H1 (cell line): ENCODE measurements around the gene ADARB2. TPM values are rescaled to one million over a fixed set of nuclear protein-coding genes. Genes with fewer than 3 reads are reported as not detected.

Source experiments
- CTCF ChIA-PET: fragments of 300-600 bp; sonication (Branson Sonifier 250); formaldehyde crosslinking; loops from one replicate; lab custom pipeline; 2021; ENCODE audit not compliant: partially characterized antibody; lab: Charles Lee
- POLR2A ChIA-PET: fragments of 300-600 bp; sonication (Branson Sonifier 250); formaldehyde crosslinking; loops from one replicate; lab custom pipeline; 2021; ENCODE audit warnings: inconsistent platforms; ENCODE audit not compliant: partially characterized antibody; lab: Charles Lee
- DNase-seq, 2 experiments: peaks; one replicate each; pipeline versions ENCODE4 v3.0.0 to v3.0.0-alpha.2; 2010 to 2022; ENCODE audit warnings: low spot score in 2 of 2, low read depth in 1 of 2, mixed read lengths in 1 of 2
- FAIRE-seq: peaks from 2 replicates; lab custom pipeline; 2011; peaks lifted over from hg19 to GRCh38; lab: Jason Lieb, UNC
- H2AFZ ChIP-seq: 2 replicates; pipeline ENCODE4 v1.8.1; 2012; ENCODE audit warnings: low read length, inconsistent platforms
- H2AK5ac ChIP-seq: 2 replicates; pipeline ENCODE4 v1.6.1; 2013; ENCODE audit warnings: low read depth, low read length
- H2BK120ac ChIP-seq: replicated peaks from 2 replicates; pipeline ENCODE3; 2013; ENCODE audit warnings: low read depth, low read length, inconsistent platforms
- H2BK12ac ChIP-seq: 2 replicates; pipeline ENCODE4 v1.6.1; 2013; ENCODE audit warnings: low read depth, low read length
- H2BK15ac ChIP-seq: 2 replicates; pipeline ENCODE4 v1.6.1; 2013; ENCODE audit warnings: low read length
- H2BK20ac ChIP-seq: 2 replicates; pipeline ENCODE4 v1.6.1; 2013; ENCODE audit warnings: low read length
- H2BK5ac ChIP-seq: 2 replicates; pipeline ENCODE4 v1.6.1; 2013; ENCODE audit warnings: low read depth, low read length
- H3K14ac ChIP-seq: 2 replicates; pipeline ENCODE4 v1.6.1; 2013; ENCODE audit warnings: inconsistent platforms; ENCODE audit not compliant: insufficient read length
- H3K18ac ChIP-seq: 2 replicates; pipeline ENCODE4 v1.6.1; 2013; ENCODE audit warnings: low read length; ENCODE audit errors: extremely low read depth
- H3K23ac ChIP-seq: 2 replicates; pipeline ENCODE4 v1.6.1; 2013; ENCODE audit warnings: inconsistent platforms; ENCODE audit not compliant: insufficient read length
- H3K23me2 ChIP-seq: 2 replicates; pipeline ENCODE4 v1.6.1; 2013; ENCODE audit warnings: low read depth, low read length
- H3K27ac ChIP-seq: 2 replicates; pipeline ENCODE4 v1.6.1; 2011; ENCODE audit warnings: low read depth, low read length, inconsistent platforms
- H3K27me3 ChIP-seq, 4 experiments: replicated peaks in 1 of 4; 1 replicate in 1 of 4; 2 replicates in 3 of 4; pipeline versions ENCODE4 v1.6.1 to v1.8.1; 2011 to 2013; ENCODE audit warnings: low read length in 3 of 4, mild to moderate bottlenecking in 3 of 4, inconsistent platforms in 2 of 4, mixed read lengths in 2 of 4, moderate library complexity in 1 of 4; ENCODE audit not compliant: control insufficient read depth in 3 of 4, insufficient read depth in 3 of 4; ENCODE audit errors: extremely low read depth in 1 of 4
- H3K36me3 ChIP-seq, 4 experiments: 2 replicates each; pipeline versions ENCODE4 v1.6.1 to v1.8.1; 2011 to 2013; ENCODE audit warnings: mild to moderate bottlenecking in 4 of 4, low read length in 3 of 4, moderate library complexity in 2 of 4, control low read depth in 1 of 4, inconsistent platforms in 1 of 4; ENCODE audit not compliant: insufficient read depth in 4 of 4, control insufficient read depth in 2 of 4
- H3K4ac ChIP-seq: replicated peaks from 2 replicates; pipeline ENCODE3; 2013; ENCODE audit warnings: low read length, low read depth, mixed read lengths, inconsistent platforms; ENCODE audit not compliant: insufficient read length
- H3K4me1 ChIP-seq, 4 experiments: replicated peaks in 1 of 4; 1 replicate in 1 of 4; 2 replicates in 3 of 4; pipeline versions ENCODE4 v1.6.1 to v1.8.1; 2011 to 2013; ENCODE audit warnings: low read length in 3 of 4, inconsistent platforms in 2 of 4, mixed read lengths in 1 of 4; ENCODE audit not compliant: insufficient read depth in 4 of 4, control insufficient read depth in 3 of 4
- H3K4me2 ChIP-seq, 2 experiments: 2 replicates each; pipeline versions ENCODE4 v1.6.1 to v1.8.1; 2011 to 2013; ENCODE audit warnings: low read depth in 2 of 2, low read length in 2 of 2, control low read depth in 1 of 2, inconsistent platforms in 1 of 2, mild to moderate bottlenecking in 1 of 2; ENCODE audit not compliant: insufficient read depth in 1 of 2
- H3K4me3 ChIP-seq, 4 experiments: fragments of 200-600, 300-600 bp in 1 of 4; sonication (generic), shearing (Covaris generic), sonication (Bioruptor Twin) in 1 of 4; 2 replicates each; pipeline versions ENCODE4 v1.5.1 to v1.8.1; 2011 to 2016; ENCODE audit warnings: low read length in 4 of 4, low read depth in 3 of 4, control low read depth in 2 of 4, inconsistent platforms in 2 of 4, mild to moderate bottlenecking in 2 of 4, mixed read lengths in 1 of 4, moderate library complexity in 1 of 4; ENCODE audit not compliant: insufficient read depth in 2 of 4; ENCODE audit errors: extremely low read depth in 1 of 4
- H3K56ac ChIP-seq: replicated peaks from 2 replicates; pipeline ENCODE3; 2013; ENCODE audit warnings: low read depth, mild to moderate bottlenecking, mixed read lengths, low read length, inconsistent platforms; ENCODE audit not compliant: insufficient read length
- H3K79me1 ChIP-seq: 2 replicates; pipeline ENCODE4 v1.6.1; 2013; ENCODE audit warnings: low read depth, low read length, control low read depth
- H3K79me2 ChIP-seq, 2 experiments: 2 replicates each; pipeline versions ENCODE4 v1.6.1 to v1.8.1; 2012 to 2013; ENCODE audit warnings: low read length in 2 of 2, mild to moderate bottlenecking in 2 of 2, inconsistent platforms in 1 of 2; ENCODE audit not compliant: insufficient read depth in 2 of 2, control insufficient read depth in 1 of 2
- H3K9ac ChIP-seq, 4 experiments: replicated peaks in 1 of 4; 1 replicate in 1 of 4; 2 replicates in 3 of 4; pipeline versions ENCODE4 v1.6.1 to v1.8.1; 2011 to 2013; ENCODE audit warnings: low read depth in 3 of 4, low read length in 3 of 4, control low read depth in 2 of 4, mild to moderate bottlenecking in 2 of 4, moderate library complexity in 2 of 4, inconsistent platforms in 1 of 4; ENCODE audit errors: extremely low read depth in 1 of 4
- H3K9me3 ChIP-seq, 2 experiments: 2 replicates each; pipeline versions ENCODE4 v1.6.1 to v1.8.1; 2012 to 2013; ENCODE audit warnings: mild to moderate bottlenecking in 2 of 2, moderate library complexity in 2 of 2, control low read depth in 1 of 2, inconsistent platforms in 1 of 2, low read depth in 1 of 2, low read length in 1 of 2, mixed read lengths in 1 of 2; ENCODE audit not compliant: insufficient read depth in 2 of 2
- H4K20me1 ChIP-seq, 2 experiments: replicated peaks in 1 of 2; 2 replicates each; pipeline versions ENCODE3 to v1.8.1; 2011 to 2013; ENCODE audit warnings: inconsistent platforms in 2 of 2, low read length in 2 of 2, mild to moderate bottlenecking in 1 of 2; ENCODE audit not compliant: insufficient read depth in 2 of 2, control insufficient read depth in 1 of 2
- H4K5ac ChIP-seq: 2 replicates; pipeline ENCODE4 v1.6.1; 2013; ENCODE audit warnings: low read length, low read depth, mixed read lengths, inconsistent platforms; ENCODE audit not compliant: insufficient read length
- H4K8ac ChIP-seq: 2 replicates; pipeline ENCODE4 v1.8.0; 2013; ENCODE audit warnings: mild to moderate bottlenecking, moderate library complexity, low read length, inconsistent platforms; ENCODE audit not compliant: insufficient read depth; ENCODE audit errors: extremely low read depth
- H4K91ac ChIP-seq: replicated peaks from 2 replicates; pipeline ENCODE3; 2013; ENCODE audit warnings: low read length, mixed read lengths, inconsistent platforms; ENCODE audit not compliant: insufficient read length
- BRCA1 ChIP-seq: IDR thresholded peaks from 2 replicates; pipeline ENCODE4 v1.6.1; 2012; ENCODE audit warnings: low read depth, low read length, improper control_type of control experiment
- EP300 ChIP-seq, 2 experiments: IDR thresholded peaks; 1 replicate in 1 of 2; 2 replicates in 1 of 2; pipeline ENCODE4 v1.6.1; 2011 to 2012; ENCODE audit warnings: low read depth in 2 of 2, low read length in 2 of 2, mild to moderate bottlenecking in 2 of 2, borderline replicate concordance in 1 of 2, inconsistent platforms in 1 of 2, moderate library complexity in 1 of 2
- POLR2A ChIP-seq, 2 experiments: IDR thresholded peaks; 1 replicate in 1 of 2; 2 replicates in 1 of 2; pipeline ENCODE4 v1.6.1; 2011; ENCODE audit warnings: low read depth in 2 of 2, low read length in 2 of 2, mild to moderate bottlenecking in 2 of 2; ENCODE audit errors: control extremely low read depth in 1 of 2
- POLR2AphosphoS5 ChIP-seq: IDR thresholded peaks from 2 replicates; pipeline ENCODE4 v1.6.1; 2011; ENCODE audit warnings: low read depth, low read length
- TCF12 ChIP-seq: IDR thresholded peaks from 2 replicates; pipeline ENCODE4 v1.6.1; 2011; ENCODE audit warnings: low read depth, mild to moderate bottlenecking, low read length
- WGBS, 2 experiments: shearing (Covaris generic) in 1 of 2; methylation state at CpG; one replicate each; pipeline versions ENCODE4 v1.1.6 to v1.1.7; 2013 to 2015; ENCODE audit warnings: low lambda C conversion rate in 2 of 2, mixed read lengths in 2 of 2, inconsistent platforms in 1 of 2, low coverage in 1 of 2, missing lambda C conversion rate in 1 of 2; ENCODE audit not compliant: insufficient replicate concordance in 2 of 2, insufficient coverage in 1 of 2, insufficient read length in 1 of 2; ENCODE audit errors: extremely low coverage in 1 of 2, missing lambda C conversion rate in 1 of 2; 5-methylcytosine and 5-hydroxymethylcytosine counted together
- polyA plus RNA-seq, 7 experiments: library from polyadenylated mRNA; depleted of rRNA in 3 of 7; stranded (reverse) in 5 of 7; unstranded in 2 of 7; fragments of >200 nt in 5 of 7; fragments of 200-250 nt in 2 of 7; gene quantifications; 1 replicate in 5 of 7; 2 replicates in 1 of 7; 4 replicates in 1 of 7; pipeline versions ENCODE4 v1.2.1 to v1.2.3, GENCODE V29; 2011 to 2013; ENCODE audit warnings: missing spikeins in 2 of 7, mixed read lengths in 2 of 7
- total RNA-seq: library from RNA; stranded (reverse); fragmentation: NEBNext Ultra II Directional; extraction: Animal tissue kit (Norgen Biotek cat#: 25700); gene quantifications from 2 replicates; pipeline ENCODE4 v1.2.1, GENCODE V29; 2021
- TF ChIP-seq, protein P1 (sequence below): IDR thresholded peaks from 2 replicates; pipeline ENCODE4 v1.6.1; 2012; ENCODE audit warnings: inconsistent platforms

Gene ADARB2
- total and polyA plus RNA-seq, 2 of the 8 experiments (the other 6 are each of a cell fraction or from before 2014, with no cell fraction given): 2.2 to 2.8 TPM

DNA sequence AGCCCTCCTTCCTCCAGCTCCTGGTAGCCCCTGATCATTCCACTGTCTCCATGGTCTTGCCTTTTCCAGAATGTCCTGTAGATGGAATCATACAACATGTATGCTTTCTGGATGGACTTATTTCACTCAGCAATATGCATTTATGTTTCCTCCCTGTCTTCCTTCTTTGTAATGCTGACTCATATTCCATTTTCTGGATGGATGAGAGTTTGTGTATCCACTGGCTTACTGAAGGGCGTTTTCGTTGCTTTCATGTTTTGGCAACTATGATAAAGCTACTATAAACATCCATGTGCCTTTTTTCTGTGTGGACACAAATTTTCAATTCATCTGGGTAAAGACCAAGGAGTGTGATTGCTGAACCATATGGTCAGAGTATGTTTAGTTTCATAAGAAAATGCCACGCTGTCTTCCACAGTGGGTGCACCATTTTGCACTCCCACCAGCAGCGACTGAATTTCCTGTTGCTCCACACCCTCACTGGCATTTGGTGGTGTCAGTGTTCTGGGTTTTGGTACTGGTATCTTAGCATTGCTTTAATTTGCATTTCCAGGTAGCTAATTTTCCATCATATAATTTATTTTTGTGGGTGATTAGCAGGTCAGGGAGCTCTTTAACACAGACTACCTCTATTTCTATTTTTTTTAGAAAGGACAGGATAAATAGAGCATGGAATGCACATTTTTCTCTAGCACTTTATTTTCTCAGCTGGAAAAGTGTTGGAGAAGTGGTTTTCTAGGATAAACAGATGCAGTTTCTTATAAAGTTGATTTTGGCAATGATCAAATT lies 429.0 kb downstream of the ADARB2 start:
- FAIRE-seq: peak; percentile 55
- Histone ChIP-seq H3K56ac (no peak overlapping the region), H3K79me2 (no peaks in the 10 kb centered on the region), H4K5ac (peak overlapping the region; percentile 51), H3K27ac (no peak overlapping the region; the same call in 1 of the 2 replicates), H3K4me2 (no peak overlapping the region), H4K8ac (no peak overlapping the region), H2BK120ac (peak overlapping the region; percentile 100), H2AK5ac (peak overlapping the region; percentile 69; the same call in 1 of the 2 replicates), H2BK20ac (peak overlapping the region; percentile 98), H3K4me3 (no peak overlapping the region), H3K4me1 (peaks cover 15 to 23% (median 20%) of the 10 kb centered on the region in 4 experiments), H2BK5ac (peak overlapping the region; percentile 99; the same call in 1 of the 2 replicates), H3K79me1 (no peaks in the 10 kb centered on the region), H4K91ac (peak overlapping the region; percentile 99), H4K20me1 (no peaks in the 10 kb centered on the region), H2BK12ac (peak overlapping the region; percentile 99), H3K14ac (no peak overlapping the region), H2BK15ac (no peak overlapping the region), H3K23ac (no peak overlapping the region), H3K36me3 (no peaks in the 10 kb centered on the region), H3K27me3 (no peaks in the 10 kb centered on the region), H3K9me3 (no peaks in the 10 kb centered on the region), H3K18ac (peak overlapping the region; percentile 84), H3K9ac (no peak overlapping the region), H3K23me2 (peaks cover 3% of the 10 kb centered on the region; the same call in 1 of the 2 replicates), H3K4ac (peak overlapping the region; percentile 100), H2AFZ (no peak overlapping the region)
- ChIA-PET CTCF (interaction anchor here (1.0 kb wide), 1 partner anchor 11 kb away, joined by 3 read pairs; no protein-coding TSS in a partner anchor), POLR2A (interaction anchor here (1.2 kb wide), 1 partner anchor 18 kb away, joined by 3 read pairs; no protein-coding TSS in a partner anchor)
- no peak for DNase-seq
- TF ChIP-seq TCF12 (no peak), BRCA1 (no peak), POLR2AphosphoS5 (no peak), POLR2A (IDR thresholded peaks at IDR 0.05; ENCODE audit: control extremely low read depth in 1 of 2, low read depth in 2 of 2, low read length in 2 of 2) (no peak), EP300 (IDR thresholded peaks at IDR 0.05; ENCODE audit: borderline replicate concordance in 1 of 2, low read depth in 2 of 2, low read length in 2 of 2) (no peak)
- TF ChIP-seq, protein P1, sequence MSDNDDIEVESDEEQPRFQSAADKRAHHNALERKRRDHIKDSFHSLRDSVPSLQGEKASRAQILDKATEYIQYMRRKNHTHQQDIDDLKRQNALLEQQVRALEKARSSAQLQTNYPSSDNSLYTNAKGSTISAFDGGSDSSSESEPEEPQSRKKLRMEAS: no peak
- 89% methylated on average over 4 of the region's 4 CpGs; no CpG with 5 or more reads in 1 of the 2 experiments for WGBS, 2 experiments
